BE2C (cell line): ENCODE results near the gene INAFM2.

Experiments used
- DNase-seq: peaks from one replicate; pipeline ENCODE4 v3.0.0-alpha.2; 2020
- H3K27me3 ChIP-seq: fragments of 250-450 bp; sonication (Bioruptor Pico); 2 replicates; pipeline ENCODE4 v1.5.1; 2020; ENCODE audit warnings: mild to moderate bottlenecking
- H3K36me3 ChIP-seq: fragments of 250-450 bp; sonication (Bioruptor Pico); 2 replicates; pipeline ENCODE4 v1.5.1; 2020; ENCODE audit warnings: mild to moderate bottlenecking
- H3K4me1 ChIP-seq: fragments of 250-450 bp; sonication (Bioruptor Pico); 2 replicates; pipeline ENCODE4 v1.5.1; 2020
- H3K4me3 ChIP-seq: 2 replicates; pipeline ENCODE4 v1.5.1; 2011; ENCODE audit warnings: low read depth, low read length
- H3K9me3 ChIP-seq: fragments of 250-450 bp; sonication (Bioruptor Pico); 2 replicates; pipeline ENCODE4 v1.5.1; 2020
- TF ChIP-seq, protein P1 (sequence below): IDR thresholded peaks from 2 replicates; pipeline ENCODE4 v1.5.1; 2012; ENCODE audit warnings: mild to moderate bottlenecking, low read depth, low read length

Gene INAFM2

DNA sequence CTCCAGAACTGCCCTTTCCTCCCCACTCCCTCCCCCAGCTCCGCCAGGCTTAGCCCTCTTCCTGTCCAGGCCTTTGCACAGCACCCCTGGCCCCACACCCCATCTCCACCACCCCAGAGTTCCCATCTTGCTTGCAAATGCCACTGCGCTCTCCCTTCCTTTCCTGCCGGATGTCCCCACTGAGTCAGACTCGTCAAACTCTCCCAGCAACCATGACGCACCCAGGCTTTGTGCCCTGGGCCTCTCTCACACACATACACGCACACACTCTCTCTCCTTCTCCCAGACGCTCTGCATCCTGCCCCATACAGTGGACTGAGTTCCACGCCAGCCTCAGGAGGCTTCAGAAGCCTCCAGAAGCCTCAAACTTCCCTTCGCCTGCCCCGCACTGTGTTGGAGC, 20.0 kb downstream of the INAFM2 start:
- TF ChIP-seq, protein P1, sequence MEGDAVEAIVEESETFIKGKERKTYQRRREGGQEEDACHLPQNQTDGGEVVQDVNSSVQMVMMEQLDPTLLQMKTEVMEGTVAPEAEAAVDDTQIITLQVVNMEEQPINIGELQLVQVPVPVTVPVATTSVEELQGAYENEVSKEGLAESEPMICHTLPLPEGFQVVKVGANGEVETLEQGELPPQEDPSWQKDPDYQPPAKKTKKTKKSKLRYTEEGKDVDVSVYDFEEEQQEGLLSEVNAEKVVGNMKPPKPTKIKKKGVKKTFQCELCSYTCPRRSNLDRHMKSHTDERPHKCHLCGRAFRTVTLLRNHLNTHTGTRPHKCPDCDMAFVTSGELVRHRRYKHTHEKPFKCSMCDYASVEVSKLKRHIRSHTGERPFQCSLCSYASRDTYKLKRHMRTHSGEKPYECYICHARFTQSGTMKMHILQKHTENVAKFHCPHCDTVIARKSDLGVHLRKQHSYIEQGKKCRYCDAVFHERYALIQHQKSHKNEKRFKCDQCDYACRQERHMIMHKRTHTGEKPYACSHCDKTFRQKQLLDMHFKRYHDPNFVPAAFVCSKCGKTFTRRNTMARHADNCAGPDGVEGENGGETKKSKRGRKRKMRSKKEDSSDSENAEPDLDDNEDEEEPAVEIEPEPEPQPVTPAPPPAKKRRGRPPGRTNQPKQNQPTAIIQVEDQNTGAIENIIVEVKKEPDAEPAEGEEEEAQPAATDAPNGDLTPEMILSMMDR = no peak
- H3K4me1 ChIP-seq = peaks cover 28% of the 10 kb centered on the region
- no peak for DNase-seq
- no peak overlapping the region for H3K4me3 ChIP-seq
- H3K27me3 ChIP-seq = no peaks in the 10 kb centered on the region
- H3K36me3 ChIP-seq = no peaks in the 10 kb centered on the region
- H3K9me3 ChIP-seq = no peaks in the 10 kb centered on the region

DNA sequence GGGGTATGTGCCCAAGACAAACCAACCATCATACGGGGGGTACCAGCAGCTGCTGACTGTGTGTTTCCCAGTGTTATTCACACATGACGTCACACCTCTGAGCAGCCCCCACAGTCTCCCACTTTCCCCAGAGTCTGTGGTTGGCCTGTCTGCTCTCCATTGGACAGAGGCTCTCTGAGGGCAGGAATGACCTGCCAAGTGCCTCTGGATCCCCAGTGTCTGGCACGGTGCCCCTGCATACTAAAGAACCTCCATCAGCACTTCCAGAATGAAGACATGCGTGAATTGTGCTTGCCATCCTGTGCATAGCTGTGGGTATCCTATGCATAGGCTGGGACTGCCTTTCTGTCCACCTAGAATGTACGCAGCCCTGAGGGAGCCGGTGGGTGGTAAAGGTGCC, 20.7 kb downstream of the INAFM2 start:
- Histone ChIP-seq H3K4me3 (no peak overlapping the region), H3K27me3 (no peaks in the 10 kb centered on the region), H3K36me3 (no peaks in the 10 kb centered on the region), H3K9me3 (no peaks in the 10 kb centered on the region), H3K4me1 (peaks cover 21% of the 10 kb centered on the region)
- DNase-seq = no peak
- TF ChIP-seq, protein P1 = no peak

- H3K27me3 ChIP-seq = no peaks in the 10 kb centered on the region
- TF ChIP-seq, protein P1 = peak; percentile 91
- H3K36me3 ChIP-seq = no peaks in the 10 kb centered on the region
- H3K4me1 ChIP-seq = peaks cover 16% of the 10 kb centered on the region
- peak; percentile 73 for DNase-seq
- no peaks in the 10 kb centered on the region for H3K9me3 ChIP-seq
- no peak overlapping the region for H3K4me3 ChIP-seq
Observed at GRCh38 chr15:40344631-40345120, 21.2 kb downstream of the INAFM2 start.

- Histone ChIP-seq H3K4me1 (peaks cover 12% of the 10 kb centered on the region), H3K36me3 (no peaks in the 10 kb centered on the region), H3K9me3 (no peaks in the 10 kb centered on the region), H3K4me3 (no peak overlapping the region), H3K27me3 (no peaks in the 10 kb centered on the region)
- DNase-seq = no peak
- TF ChIP-seq, protein P1 = no peak
Observed at GRCh38 chr15:40345225-40345866, 21.9 kb downstream of the INAFM2 start.

GRCh38 chr15:40345867-40346578, 22.5 kb downstream of the INAFM2 start:
- Histone ChIP-seq H3K4me1 (peaks cover 10% of the 10 kb centered on the region), H3K36me3 (no peaks in the 10 kb centered on the region), H3K27me3 (no peaks in the 10 kb centered on the region), H3K9me3 (no peaks in the 10 kb centered on the region), H3K4me3 (no peak overlapping the region)
- TF ChIP-seq, protein P1 = no peak
- DNase-seq = no peak
